Right lobe of liver (tissue), 6 donors: Measurements from ENCODE around the gene MYADM. TPM values are rescaled to one million over a fixed set of nuclear protein-coding genes. Genes with fewer than 3 reads are reported as not detected.

Experiments used
- ATAC-seq, 4 donors: fragments of 200-7000 bp; cut with Tn5 transposase; one replicate each; pipeline ENCODE4 v1.9.1; 2020; ENCODE audit warnings: mild to moderate bottlenecking in 4 of 4, moderate library complexity in 4 of 4
- DNase-seq, 3 donors: peaks; one replicate each; pipeline ENCODE4 v3.0.0-alpha.2; 2020
- H3K27ac ChIP-seq, 3 donors: fragments of 200-600 bp; one replicate each; pipeline ENCODE4 v1.8.0; 2022
- H3K27me3 ChIP-seq, 2 donors: fragments of 200-600 bp; one replicate each; pipeline ENCODE4 v1.8.0; 2022
- H3K36me3 ChIP-seq, 4 donors: fragments of 200-600 bp; sonication (generic) in 1 of 4; one replicate each; pipeline versions ENCODE4 v1.5.1 to v1.8.0; 2017 to 2022; ENCODE audit warnings: control low read depth in 1 of 4
- H3K4me1 ChIP-seq, 4 donors: fragments of 200-600 bp; sonication (generic) in 1 of 4; one replicate each; pipeline versions ENCODE4 v1.5.1 to v1.8.0; 2017 to 2022; ENCODE audit warnings: control low read depth in 1 of 4
- H3K4me3 ChIP-seq, 3 donors: fragments of 200-600 bp; one replicate each; pipeline ENCODE4 v1.8.0; 2022
- H3K9me3 ChIP-seq, 4 donors: fragments of 200-600 bp; sonication (generic) in 1 of 4; one replicate each; pipeline versions ENCODE4 v1.5.1 to v1.8.0; 2017 to 2022; ENCODE audit warnings: control low read depth in 1 of 4
- POLR2A ChIP-seq: fragments of 450-650 bp; IDR thresholded peaks from one replicate; pipeline ENCODE4 v1.6.1; 2017; ENCODE audit warnings: antibody characterized with exemption, mild to moderate bottlenecking
- WGBS: methylation state at CpG from one replicate; pipeline ENCODE4 v1.1.6; 2018; ENCODE audit warnings: low coverage, low lambda C conversion rate; ENCODE audit not compliant: insufficient coverage; ENCODE audit errors: missing lambda C conversion rate; 5-methylcytosine and 5-hydroxymethylcytosine counted together
- intact Hi-C, 2 donors: fragments of 100-400 bp; cut with DNase I; formaldehyde crosslinking; loops; one replicate each; pipeline versions ENCODE4 v1.11.2 to v1.14.1; 2022
- total RNA-seq, 6 experiments: library from RNA; depleted of rRNA in 2 of 6; stranded (reverse); fragments of >200 nt in 2 of 6; fragmentation: NEBNext Ultra II Directional in 3 of 6; extraction: Animal tissue kit (Norgen Biotek cat#: 25700) in 3 of 6; gene quantifications; one replicate each; pipeline versions ENCODE4 v1.1.0 to v1.2.4, GENCODE V29; 2016 to 2023
- TF ChIP-seq, protein P1 (sequence below), 4 donors: fragments of 200-600 bp in 3 of 4; fragments of 450-650 bp in 1 of 4; IDR thresholded peaks; one replicate each; pipeline versions ENCODE4 v1.5.1 to v1.8.0; 2016 to 2022; ENCODE audit warnings: antibody characterized with exemption in 4 of 4, mild to moderate bottlenecking in 2 of 4
- donor health status: DM: no; HTN: yes; CAD: no.
- donor health status: DM: no; HTN: no; CAD: no.
- donor health status: DM: no; HTN: no; CAD: no.
- donor health status: DM: no; HTN: yes; CAD: no.
- donor health status: DM: no; HTN: yes; CAD: no.

Gene MYADM
- total RNA-seq, 6 experiments from 2014 or later = 15.4 to 38.3 (median 20.9) TPM

GRCh38 chr19:53907690-53908089 is 40.0 kb downstream of the MYADM start:
- peaks cover 0 to 27% of the 10 kb centered on the region in 2 donors for H3K27me3 ChIP-seq
- no peaks in the 10 kb centered on the region for H3K36me3 ChIP-seq
- no peaks in the 10 kb centered on the region for H3K4me1 ChIP-seq
- no peaks in the 10 kb centered on the region for H3K9me3 ChIP-seq
- H3K4me3 ChIP-seq = no peak overlapping the region
- DNase-seq (no peak), ATAC-seq (no peak)
- intact Hi-C loops = no loop called here
- TF ChIP-seq, protein P1, sequence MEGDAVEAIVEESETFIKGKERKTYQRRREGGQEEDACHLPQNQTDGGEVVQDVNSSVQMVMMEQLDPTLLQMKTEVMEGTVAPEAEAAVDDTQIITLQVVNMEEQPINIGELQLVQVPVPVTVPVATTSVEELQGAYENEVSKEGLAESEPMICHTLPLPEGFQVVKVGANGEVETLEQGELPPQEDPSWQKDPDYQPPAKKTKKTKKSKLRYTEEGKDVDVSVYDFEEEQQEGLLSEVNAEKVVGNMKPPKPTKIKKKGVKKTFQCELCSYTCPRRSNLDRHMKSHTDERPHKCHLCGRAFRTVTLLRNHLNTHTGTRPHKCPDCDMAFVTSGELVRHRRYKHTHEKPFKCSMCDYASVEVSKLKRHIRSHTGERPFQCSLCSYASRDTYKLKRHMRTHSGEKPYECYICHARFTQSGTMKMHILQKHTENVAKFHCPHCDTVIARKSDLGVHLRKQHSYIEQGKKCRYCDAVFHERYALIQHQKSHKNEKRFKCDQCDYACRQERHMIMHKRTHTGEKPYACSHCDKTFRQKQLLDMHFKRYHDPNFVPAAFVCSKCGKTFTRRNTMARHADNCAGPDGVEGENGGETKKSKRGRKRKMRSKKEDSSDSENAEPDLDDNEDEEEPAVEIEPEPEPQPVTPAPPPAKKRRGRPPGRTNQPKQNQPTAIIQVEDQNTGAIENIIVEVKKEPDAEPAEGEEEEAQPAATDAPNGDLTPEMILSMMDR (IDR thresholded peaks at IDR 0.05) = no peak
- no peak for TF ChIP-seq POLR2A
- WGBS = 10% methylated on average over 10 of the region's 17 CpGs
- no peak overlapping the region for H3K27ac ChIP-seq

GRCh38 chr19:53908106-53908934 is 40.6 kb downstream of the MYADM start:
- H3K27ac ChIP-seq = no peak overlapping the region
- peak; percentile 58 to 68 (median 60) for ATAC-seq
- no peak for DNase-seq
- no peaks in the 10 kb centered on the region for H3K36me3 ChIP-seq
- WGBS = 0% methylated on average over 12 of the region's 51 CpGs
- intact Hi-C loops = no loop called here
- no peak overlapping the region for H3K4me3 ChIP-seq
- H3K27me3 ChIP-seq = peaks cover 0 to 27% of the 10 kb centered on the region in 2 donors
- no peaks in the 10 kb centered on the region for H3K4me1 ChIP-seq
- H3K9me3 ChIP-seq = no peaks in the 10 kb centered on the region
- no peak for TF ChIP-seq POLR2A
- TF ChIP-seq, protein P1 (IDR thresholded peaks at IDR 0.05) = no peak

GRCh38 chr19:53908935-53909415 is 41.3 kb downstream of the MYADM start, which contains the start of gene CACNG7:
CACNG7 (plus strand) TSS chr19:53909278; CDS start chr19:53912832, 3,554 bp downstream.
- Histone ChIP-seq H3K36me3 (no peaks in the 10 kb centered on the region), H3K27ac (no peak within 1 kb of the TSS), H3K27me3 (peaks cover 0 to 27% of the 10 kb centered on the region in 2 donors), H3K4me1 (no peaks in the 10 kb centered on the region), H3K4me3 (no peak within 1 kb of the TSS), H3K9me3 (no peaks in the 10 kb centered on the region)
- no peak for DNase-seq
- ATAC-seq = no peak
- TF ChIP-seq, protein P1 (IDR thresholded peaks at IDR 0.05) = no peak
- TF ChIP-seq POLR2A = no peak
- intact Hi-C loops = no loop called here
- WGBS = 2% methylated on average over 11 of the region's 28 CpGs

DNA sequence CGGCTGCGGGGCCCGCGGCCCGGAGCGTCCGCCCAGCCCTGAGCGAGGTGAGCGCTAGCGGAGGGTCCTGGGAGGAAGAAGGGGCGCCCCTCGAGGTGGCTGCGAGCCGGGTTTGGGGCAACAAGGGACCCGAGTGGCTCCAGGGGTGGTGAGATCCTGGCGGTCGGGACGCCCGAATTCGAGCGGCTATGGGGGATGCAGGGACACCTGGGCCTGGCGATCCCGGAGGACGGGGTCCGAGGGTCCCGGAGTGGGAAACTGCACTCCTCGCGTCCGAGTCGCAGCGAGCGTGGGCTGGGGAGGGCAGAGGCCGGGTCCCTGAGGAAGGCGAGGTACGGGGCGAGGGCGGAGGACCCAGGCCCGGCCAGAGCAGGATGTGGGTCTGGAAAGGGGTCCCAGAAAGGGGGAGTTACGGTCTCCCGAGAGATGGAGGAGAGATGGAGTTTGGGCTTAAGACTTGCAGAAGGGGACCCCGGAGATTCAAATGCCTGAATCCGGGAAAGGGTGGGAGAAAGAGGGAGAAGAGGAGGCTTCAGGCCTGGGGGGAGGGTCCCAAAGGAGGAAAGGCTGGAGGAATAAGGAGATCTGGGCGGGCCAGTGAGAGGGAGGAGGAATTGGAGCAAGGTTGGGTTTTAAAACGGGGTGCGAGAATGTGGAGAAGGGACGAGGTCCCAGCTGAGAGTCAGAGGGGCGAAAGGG is 41.9 kb downstream of the MYADM start:
- no peaks in the 10 kb centered on the region for H3K4me1 ChIP-seq
- H3K27ac ChIP-seq = no peak overlapping the region
- DNase-seq (no peak), ATAC-seq (no peak)
- no peaks in the 10 kb centered on the region for H3K36me3 ChIP-seq
- H3K9me3 ChIP-seq = no peaks in the 10 kb centered on the region
- TF ChIP-seq POLR2A = no peak
- TF ChIP-seq, protein P1 (IDR thresholded peaks at IDR 0.05) = no peak
- intact Hi-C loops = loop anchor here in 1 of 2 donors (10.0 kb wide), 1 partner anchor 105 kb away; no protein-coding TSS in a partner anchor
- no peak overlapping the region for H3K4me3 ChIP-seq
- H3K27me3 ChIP-seq = peaks cover 0 to 27% of the 10 kb centered on the region in 2 donors
- 2% methylated on average over 19 of the region's 47 CpGs for WGBS
